Mesothelial cell of epicardium (in vitro differentiated cells): ENCODE data around the gene RAMP3. TPM values are rescaled to one million over a fixed set of nuclear protein-coding genes. Genes with fewer than 3 reads are reported as not detected.

ENCODE experiments used
- DNase-seq, 2 experiments: peaks; one replicate each; pipeline ENCODE4 v3.0.0; 2021; ENCODE audit warnings: low spot score in 2 of 2; ENCODE audit not compliant: unreplicated experiment in 2 of 2
- H3K27ac Mint-ChIP-seq: 2 replicates; pipeline ENCODE4 v1.8.0; 2021; ENCODE audit warnings: mixed read lengths
- H3K27me3 Mint-ChIP-seq: 2 replicates; pipeline ENCODE4 v1.8.0; 2021; ENCODE audit warnings: low read depth, mixed read lengths
- H3K36me3 Mint-ChIP-seq: 2 replicates; pipeline ENCODE4 v1.8.0; 2021; ENCODE audit warnings: mixed read lengths
- H3K4me1 Mint-ChIP-seq: 2 replicates; pipeline ENCODE4 v1.8.0; 2021; ENCODE audit warnings: mixed read lengths
- H3K4me3 Mint-ChIP-seq: 2 replicates; pipeline ENCODE4 v1.8.0; 2021; ENCODE audit warnings: mild to moderate bottlenecking, moderate library complexity, mixed read lengths
- H3K9me3 Mint-ChIP-seq: 2 replicates; pipeline ENCODE4 v1.8.0; 2021; ENCODE audit warnings: mixed read lengths
- total RNA-seq: library from RNA; stranded (reverse); gene quantifications from 3 replicates; pipeline ENCODE4 v1.2.1, GENCODE V29; 2021
- TF ChIP-seq, protein P1 (sequence below): fragments of 200-600 bp; sonication (generic); IDR thresholded peaks from one replicate; pipeline ENCODE4 v1.5.0; 2021; ENCODE audit warnings: antibody characterized with exemption; ENCODE audit not compliant: unreplicated experiment

The RAMP3 gene
- total RNA-seq, 1 donor from 2014 or later: not detected

DNA sequence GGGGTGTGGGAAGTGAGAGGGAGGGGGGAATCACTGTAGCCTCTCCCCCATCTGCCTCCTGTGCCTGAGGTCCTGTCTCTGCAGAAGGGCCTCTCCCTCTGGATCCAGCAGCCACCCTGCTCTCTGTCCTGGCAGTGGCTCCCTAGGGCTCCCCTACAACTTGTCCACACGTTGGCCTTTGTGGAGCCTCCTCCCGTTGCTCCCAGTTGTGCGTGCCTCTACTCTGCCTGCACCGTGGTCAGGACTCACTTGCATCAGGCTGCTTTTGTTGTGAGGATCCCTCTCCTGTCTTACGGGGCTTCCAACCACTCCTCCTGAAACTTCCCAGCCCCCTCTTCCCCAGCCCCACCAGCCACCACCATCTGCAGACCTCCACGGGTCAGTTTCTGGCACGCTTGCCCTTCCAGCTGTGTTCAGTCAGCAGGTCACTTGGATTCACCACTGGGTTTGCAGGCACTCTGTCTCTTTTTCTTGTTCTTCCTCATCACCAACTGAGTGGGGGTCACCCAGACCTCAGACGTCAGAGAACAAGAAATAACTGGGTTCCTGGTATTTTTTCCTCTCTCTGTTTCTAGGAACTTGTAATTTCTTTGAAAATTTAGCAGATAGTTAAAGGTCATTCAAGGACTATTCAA is 62.3 kb downstream of the RAMP3 start:
- no peak for DNase-seq
- Mint-ChIP-seq H3K36me3 (no peaks in the 10 kb centered on the region), H3K4me1 (no peaks in the 10 kb centered on the region), H3K27ac (no peak overlapping the region), H3K4me3 (no peak overlapping the region), H3K9me3 (no peaks in the 10 kb centered on the region), H3K27me3 (peaks cover 49% of the 10 kb centered on the region)
- TF ChIP-seq, protein P1, sequence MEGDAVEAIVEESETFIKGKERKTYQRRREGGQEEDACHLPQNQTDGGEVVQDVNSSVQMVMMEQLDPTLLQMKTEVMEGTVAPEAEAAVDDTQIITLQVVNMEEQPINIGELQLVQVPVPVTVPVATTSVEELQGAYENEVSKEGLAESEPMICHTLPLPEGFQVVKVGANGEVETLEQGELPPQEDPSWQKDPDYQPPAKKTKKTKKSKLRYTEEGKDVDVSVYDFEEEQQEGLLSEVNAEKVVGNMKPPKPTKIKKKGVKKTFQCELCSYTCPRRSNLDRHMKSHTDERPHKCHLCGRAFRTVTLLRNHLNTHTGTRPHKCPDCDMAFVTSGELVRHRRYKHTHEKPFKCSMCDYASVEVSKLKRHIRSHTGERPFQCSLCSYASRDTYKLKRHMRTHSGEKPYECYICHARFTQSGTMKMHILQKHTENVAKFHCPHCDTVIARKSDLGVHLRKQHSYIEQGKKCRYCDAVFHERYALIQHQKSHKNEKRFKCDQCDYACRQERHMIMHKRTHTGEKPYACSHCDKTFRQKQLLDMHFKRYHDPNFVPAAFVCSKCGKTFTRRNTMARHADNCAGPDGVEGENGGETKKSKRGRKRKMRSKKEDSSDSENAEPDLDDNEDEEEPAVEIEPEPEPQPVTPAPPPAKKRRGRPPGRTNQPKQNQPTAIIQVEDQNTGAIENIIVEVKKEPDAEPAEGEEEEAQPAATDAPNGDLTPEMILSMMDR: no peak

DNA sequence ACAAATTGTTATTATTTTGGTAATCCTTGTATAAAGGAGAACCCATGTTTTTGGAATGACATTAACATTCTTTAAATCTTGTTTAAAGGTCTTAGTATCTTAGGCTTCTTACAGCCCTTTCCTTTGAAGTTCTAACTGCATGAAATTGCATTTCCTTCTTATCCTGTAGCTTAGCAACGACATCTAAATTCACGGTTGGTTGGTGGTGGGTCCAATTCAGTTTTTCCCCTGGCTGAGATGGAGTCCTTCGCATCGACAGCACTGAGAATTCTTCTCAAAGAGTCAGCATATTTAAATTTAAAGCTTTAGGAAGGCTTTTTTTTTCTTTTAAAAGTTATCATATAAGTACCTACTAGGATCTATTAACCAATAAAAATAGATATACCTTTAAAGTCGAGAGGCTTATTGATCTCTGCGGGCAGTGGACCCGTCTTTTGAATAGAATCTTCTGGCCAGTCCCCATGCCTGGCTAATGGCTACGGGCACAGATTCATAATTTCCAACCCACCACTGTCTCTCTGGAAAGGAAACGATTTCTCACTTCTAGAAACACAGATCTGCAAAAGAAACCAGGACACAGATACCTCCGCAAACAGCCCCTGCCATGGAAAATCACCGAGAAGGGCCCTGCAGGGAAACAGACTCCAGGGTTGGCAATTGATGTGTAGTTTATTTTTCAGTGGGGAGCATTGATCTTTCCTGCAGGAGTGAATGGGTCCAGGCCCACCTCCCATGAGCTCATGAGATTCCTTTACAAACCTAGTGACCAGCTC is 63.4 kb downstream of the RAMP3 start:
- Mint-ChIP-seq H3K27ac (no peak overlapping the region), H3K27me3 (peaks cover 42% of the 10 kb centered on the region), H3K9me3 (no peaks in the 10 kb centered on the region), H3K4me3 (no peak overlapping the region), H3K36me3 (no peaks in the 10 kb centered on the region), H3K4me1 (no peaks in the 10 kb centered on the region)
- DNase-seq: no peak
- TF ChIP-seq, protein P1: no peak

DNA sequence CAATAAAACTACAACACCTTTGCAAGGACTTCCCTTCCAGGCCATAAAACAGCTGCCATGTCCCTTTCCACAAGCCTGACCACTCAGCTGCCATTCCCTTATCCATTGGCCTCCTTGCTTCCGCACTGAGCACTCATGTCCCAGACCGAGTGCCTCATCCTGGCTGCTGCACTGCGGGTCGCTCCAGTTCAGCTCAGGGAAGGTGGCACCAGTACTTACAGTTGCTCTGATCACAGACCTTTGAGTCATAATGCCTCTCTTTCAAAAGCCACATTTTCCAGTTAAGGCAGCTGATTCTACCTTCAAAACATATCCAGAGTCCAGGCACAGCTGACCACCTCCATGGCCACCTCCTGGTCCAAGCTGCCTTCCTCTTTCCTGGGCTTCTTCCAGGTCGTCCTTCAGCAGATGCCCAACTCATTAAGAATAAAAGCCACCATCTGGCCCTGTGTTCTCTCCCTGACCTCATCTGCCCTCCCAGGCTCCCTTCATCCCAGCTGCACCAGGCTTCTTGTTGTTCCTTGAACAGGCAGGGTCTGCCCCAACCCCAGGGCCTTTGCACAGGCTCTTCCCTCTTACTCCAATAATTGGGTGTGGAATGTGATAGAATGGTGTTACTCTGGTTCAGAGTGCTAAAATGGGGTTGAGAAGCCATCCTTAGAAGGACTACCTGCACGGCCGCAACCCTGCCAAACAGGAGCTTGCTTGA is 64.5 kb downstream of the RAMP3 start:
- Mint-ChIP-seq H3K36me3 (no peaks in the 10 kb centered on the region), H3K4me1 (no peaks in the 10 kb centered on the region), H3K4me3 (no peak overlapping the region), H3K27me3 (peaks cover 36% of the 10 kb centered on the region), H3K27ac (no peak overlapping the region), H3K9me3 (no peaks in the 10 kb centered on the region)
- TF ChIP-seq, protein P1: no peak
- no peak for DNase-seq

GRCh38 chr7:45223078-45223477 is 65.5 kb downstream of the RAMP3 start:
- no peaks in the 10 kb centered on the region for H3K36me3 Mint-ChIP-seq
- peaks cover 39% of the 10 kb centered on the region for H3K27me3 Mint-ChIP-seq
- no peaks in the 10 kb centered on the region for H3K4me1 Mint-ChIP-seq
- TF ChIP-seq, protein P1: no peak
- DNase-seq: no peak
- no peak overlapping the region for H3K27ac Mint-ChIP-seq
- no peaks in the 10 kb centered on the region for H3K9me3 Mint-ChIP-seq
- no peak overlapping the region for H3K4me3 Mint-ChIP-seq

DNA sequence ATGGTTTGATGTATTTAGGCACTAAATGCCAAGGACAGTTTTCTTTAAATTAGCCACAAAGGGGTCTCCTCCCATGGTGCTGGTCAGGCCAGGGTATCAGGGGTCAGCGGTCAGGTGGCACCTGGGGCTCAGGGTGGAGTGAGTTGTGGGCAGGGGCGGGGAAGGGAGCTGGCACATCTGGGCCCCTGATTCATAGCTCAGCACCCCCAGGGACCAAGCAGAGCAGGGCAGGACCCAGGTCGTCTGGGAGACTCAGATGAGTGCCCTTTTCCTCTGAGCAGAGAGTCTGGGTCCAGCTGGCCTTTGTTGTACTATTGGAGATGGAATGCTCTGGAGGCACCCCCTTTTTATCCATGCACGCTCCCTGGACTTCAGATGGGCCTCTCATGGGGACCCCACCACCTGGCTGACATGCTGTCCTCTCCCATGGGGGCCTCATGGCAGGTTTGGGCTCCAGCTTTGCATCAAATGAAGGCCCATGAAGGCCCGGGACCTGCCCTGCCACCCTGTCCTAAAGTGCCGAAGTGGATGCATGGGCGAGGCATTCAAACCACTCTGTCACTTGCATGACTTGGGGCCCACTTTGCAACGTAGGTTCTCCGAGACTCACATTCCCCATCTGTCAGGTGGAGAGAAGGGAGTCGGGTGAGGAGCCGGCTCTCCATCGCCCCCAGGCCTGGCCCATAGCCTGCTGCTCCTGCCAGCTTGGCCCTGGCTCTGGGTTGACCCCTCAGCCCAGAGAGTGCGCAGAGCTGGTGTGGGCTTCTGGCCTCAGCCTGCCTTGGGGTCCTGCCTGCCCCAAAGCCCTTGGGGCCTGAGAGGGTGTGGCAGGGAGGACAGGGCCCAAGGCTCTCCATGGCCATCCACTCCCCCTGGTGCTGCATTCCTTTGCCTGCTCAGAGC is 66.4 kb downstream of the RAMP3 start:
- H3K36me3 Mint-ChIP-seq: no peaks in the 10 kb centered on the region
- no peaks in the 10 kb centered on the region for H3K9me3 Mint-ChIP-seq
- no peaks in the 10 kb centered on the region for H3K4me1 Mint-ChIP-seq
- TF ChIP-seq, protein P1: no peak
- DNase-seq: no peak
- H3K27ac Mint-ChIP-seq: no peak overlapping the region
- no peak overlapping the region for H3K4me3 Mint-ChIP-seq
- H3K27me3 Mint-ChIP-seq: peaks cover 48% of the 10 kb centered on the region
